ENCODE data around the gene C1orf52.
A peak's percentile ranks its signal among the peaks of the same experiment; 100 is the strongest.

The C1orf52 gene

DNA sequence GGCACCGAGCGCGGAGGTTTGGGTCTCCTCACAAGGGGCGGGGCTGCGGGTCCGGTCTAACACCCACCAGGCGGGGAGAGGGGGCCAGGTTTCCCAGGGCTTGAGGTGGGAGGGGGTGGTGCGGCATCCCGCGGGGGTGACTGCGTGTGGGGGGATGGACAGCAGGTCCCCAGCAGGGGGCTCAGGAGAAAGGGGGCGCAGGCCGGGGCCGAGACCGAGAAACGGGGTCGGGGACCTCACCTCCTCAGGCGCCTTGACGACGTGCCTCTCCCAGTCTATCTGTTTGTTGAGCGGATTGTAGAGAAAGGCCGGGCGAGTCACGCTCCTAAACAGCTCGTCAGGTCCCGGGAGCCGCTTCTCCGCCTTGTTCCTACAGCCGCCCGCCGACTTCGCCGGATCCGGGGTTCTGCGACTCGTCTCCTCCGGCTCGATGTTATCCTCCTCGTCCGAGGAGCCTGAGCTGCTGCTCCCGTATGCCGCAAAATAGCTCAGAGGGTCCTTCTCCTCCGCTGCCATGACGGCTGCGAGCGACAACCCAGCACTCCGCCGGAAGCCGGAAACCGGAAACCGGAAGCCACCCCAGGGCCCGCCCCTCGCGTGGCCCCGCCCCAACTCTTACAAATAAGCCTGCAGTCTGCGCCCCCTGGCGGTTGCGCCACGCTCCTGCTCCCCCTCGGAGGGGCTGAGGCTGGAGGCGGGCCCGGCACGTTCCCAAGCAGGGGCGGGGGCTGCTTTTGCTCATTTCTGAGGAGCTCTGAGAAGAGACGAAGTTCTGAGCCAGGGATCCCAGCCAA, at the start of gene C1orf52:
TSS of gene C1orf52 (minus strand) at position 545 of the 794 bp plus-strand sequence. CDS start at position 516, 29 bp downstream.
- peak; percentile 96 for DNase-seq

DNA sequence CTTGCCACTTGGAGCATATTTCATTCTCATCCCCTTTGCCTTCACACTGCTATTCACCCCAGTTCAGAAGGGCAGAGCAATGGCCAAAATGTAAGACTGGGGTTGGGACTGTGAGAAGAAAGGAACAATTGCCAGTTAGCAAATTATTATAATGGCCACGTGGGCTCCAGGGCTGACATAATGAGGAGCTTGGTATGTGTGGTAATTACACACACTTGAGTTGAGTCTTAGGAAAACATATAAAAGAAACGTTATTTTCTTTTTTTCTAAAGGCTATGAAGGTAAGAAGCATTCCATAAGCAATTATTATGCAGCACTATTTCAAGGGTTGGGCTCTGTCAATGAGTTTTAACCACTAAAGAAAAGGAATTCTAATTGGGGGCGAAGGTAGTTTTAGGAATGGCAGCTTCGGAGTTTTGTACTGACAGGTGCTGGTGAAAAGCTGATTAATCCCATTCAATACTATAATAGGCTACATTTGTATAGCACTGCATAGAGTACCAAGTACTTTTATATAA, 49.4 kb upstream of the C1orf52 start:
- DNase-seq, result no peak

DNA sequence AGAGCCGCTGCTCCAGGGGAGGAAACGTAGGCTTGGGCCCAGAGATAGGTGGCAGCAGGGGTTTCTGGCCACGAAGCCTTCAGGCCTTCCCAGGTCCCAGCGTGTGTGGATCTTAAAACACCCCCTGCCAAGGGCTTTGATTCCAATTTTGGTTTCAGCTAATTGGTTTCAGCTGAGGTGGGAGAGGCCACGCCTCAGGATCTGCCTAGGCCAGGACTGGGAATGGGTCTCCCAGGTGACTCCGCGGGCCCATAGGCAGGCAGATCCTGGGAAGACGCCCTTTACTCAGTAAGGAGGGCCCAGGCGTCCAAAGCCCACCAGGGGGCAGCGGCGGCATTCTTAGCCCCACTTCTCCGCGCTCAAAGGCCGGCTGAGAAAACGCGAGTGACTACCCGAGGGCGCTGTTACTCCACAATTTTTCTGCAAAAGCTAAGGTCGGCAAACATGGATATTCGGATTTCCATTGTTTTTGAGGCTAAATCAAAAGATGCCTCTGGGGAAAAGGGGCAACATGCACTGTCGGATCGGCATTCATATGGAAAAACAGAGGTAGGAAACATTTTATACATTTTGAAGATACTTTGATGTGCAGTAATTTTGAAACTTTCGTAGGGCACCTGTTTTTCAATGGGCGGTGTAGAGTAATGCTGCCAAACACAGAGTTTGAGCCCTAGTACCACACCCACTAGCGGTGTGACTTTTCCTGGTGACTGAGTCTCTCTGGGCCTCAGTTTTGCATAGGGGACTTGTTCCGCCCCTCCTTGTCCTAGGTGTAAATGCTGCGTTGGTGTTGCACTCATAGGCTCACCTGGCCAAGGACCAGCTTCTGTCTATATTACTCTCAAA, 48.7 kb upstream of the C1orf52 start:
- peak; percentile 60 for DNase-seq

DNA sequence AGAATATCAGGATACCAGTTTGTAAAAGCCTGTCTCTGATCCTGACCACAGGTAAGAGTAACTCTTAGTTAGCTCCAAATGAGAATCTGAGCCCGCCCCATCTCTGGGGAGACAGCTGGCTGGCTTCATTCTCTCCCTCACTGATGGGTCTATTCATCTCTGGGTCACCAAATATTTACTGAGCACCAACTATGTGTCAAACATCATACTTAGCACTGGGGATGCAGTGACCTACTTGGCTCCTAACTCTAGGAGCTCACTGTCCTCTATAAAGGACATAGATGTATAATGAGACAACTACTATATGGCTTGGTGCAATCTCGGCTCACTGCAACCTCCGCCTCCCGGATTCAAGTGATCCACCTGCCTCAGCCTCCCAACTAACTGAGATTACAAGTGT, 46.8 kb upstream of the C1orf52 start:
- no peak for DNase-seq

DNA sequence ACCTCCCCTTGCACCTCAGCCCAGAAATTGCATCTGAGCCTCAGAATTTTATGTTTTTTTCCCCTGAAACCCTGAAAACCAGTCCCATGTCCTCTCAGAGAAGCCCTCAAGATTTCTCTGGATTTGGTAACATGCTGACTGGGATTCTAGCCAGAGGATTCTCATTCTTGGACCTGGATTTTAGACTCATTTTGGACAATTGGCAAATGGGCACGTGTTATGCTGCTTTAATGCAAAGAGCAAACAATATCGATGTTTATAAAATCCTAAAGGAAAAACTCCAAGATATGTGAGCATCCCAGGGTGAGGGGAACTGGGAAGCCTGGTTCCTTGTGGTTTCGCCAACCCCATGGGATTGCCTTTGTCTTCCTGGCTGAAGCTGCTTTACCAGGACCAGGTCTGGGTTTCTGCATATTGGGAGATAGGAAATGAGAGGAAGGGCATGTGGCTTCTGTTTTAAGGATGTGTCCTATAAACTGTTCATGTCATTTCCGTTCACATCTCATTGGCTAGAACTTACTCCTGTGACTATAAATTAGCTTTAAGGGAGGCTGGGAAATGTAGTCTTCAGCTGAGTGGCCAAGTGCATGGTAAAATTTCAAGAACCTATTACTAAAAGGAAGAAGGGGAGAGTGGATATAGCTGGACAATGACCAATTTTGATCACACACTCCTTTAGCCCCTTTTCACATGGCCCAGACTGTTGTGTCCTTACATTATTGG, 44.1 kb upstream of the C1orf52 start:
- no peak for DNase-seq

DNA sequence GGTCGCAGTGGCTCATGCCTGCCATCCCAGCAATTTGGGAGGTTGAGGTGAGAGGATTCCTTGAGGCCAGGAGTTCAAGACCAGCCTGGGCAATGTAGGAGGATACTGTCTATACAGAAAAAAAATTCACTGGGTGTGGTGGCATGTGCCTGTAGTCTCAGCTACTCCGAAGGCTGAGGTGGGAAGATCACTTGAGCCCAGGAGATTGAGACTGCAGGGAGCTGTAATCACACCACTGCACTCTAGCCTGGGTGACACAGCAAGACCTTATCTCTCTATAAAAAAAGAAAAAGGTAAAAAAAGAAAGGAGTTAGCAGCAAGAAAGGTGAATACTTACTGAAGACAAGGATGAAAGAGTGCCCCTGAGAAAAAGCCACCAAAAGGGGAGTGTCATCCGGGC, 40.7 kb upstream of the C1orf52 start:
- no peak for DNase-seq

DNA sequence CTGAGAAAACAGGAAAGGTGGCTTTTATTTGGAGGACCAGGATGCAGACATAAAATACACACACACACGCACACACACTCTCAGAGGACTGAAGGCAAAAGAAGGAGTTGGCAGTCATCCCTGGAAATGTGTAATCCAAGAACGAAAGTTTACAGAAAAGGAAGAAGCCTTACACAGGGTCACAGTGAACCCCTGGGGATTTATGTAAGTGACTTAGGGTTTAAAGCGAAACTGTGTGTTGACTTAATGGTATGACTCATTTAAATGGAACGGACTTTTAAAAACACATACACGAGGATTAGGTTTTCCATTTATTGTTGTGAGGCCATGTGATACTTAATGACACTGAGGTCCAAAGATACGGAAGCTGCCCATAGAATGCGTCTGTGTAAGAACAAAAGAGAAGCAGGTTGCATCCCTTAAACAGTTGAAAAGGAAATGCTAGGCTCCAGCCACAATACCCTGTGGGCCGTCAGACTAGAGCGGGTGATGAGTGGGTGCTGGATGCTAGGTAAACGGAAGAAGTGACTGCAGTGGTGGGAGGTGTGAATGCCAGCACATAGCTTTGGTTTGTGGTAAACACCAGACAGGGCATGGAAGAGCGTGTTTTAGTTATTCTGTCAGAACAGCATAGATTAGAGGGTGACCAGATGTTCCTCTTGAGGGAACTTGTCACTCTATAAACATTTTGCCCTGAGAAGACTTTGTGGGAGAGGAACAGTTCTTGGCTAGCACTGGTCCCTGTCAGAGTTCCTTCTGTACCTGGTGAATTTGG, 38.6 kb upstream of the C1orf52 start:
- peak; percentile 72 for DNase-seq

DNA sequence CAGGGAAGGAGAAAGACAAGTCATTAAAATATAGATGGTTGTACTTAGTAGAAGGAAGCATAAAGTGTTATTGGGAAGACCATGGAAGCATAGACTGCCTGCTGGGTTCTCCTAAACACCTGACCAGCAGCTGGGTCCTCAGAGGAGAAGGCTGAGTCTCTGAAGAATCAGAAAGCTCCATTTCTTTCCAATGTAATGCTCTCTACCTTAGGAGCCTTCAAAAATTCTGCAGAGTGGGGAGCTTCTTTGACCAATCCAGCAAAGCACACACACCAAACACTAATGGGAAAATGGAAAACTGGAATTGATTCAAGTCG, 38.0 kb upstream of the C1orf52 start:
- no peak for DNase-seq

DNA sequence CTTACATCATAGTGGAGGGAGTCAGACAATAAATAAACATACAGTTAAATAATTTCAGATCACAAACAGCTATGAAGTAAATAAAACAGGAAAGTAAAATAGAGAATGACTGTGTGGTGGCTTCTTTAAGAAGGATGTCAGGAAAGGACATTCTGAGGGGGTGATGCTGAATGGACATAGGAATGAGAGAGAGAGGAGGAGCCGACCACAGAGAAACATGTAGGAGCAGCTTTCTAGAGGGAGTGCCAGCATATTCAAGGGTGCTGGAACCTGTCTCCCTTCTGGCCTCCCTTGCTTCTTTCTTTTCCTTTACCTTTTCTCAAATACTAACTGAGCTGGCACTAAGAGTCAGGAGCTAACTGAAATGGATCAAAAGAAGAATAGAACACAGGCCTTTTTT, 37.5 kb upstream of the C1orf52 start:
- no peak for DNase-seq

DNA sequence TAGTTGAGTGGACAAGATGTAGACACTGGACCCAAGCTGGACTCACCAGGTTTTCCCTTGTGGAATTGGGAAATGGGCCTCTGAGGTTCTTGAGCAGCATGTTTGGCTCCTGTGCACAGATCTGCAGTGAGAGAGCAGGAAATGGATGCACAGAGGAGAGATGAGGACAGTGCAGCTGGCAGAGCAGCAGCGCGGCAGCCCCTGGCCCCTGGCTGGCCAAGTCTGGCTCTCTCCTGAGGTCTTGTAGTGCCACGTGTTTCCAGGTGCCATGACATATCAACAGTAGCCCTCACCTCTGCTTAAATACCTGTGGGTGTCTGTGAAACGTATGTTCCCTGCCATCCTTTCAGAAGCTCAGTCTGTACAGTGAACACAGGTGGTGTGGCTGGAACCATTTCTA, 36.2 kb upstream of the C1orf52 start:
- DNase-seq, result no peak

DNA sequence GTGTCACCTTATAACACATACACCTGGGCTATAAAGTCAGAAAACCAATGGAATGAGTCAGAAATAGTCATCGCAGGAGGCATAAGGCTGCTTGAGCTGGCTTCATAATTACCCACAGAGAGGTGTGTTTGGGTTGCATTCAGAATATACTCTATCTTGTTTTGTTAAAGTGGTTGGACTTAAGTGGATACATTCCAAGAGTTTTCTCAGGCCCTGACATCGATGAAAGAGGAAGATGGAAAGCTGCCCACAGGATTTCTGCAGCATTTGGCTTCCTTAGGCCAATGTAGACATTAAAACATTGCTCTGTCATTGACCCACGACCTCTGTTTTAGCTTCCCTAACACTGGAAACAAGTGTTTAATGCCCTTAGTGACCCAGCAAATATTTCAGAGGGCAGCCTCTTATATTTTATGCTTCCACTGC, 35.6 kb upstream of the C1orf52 start:
- DNase-seq, result no peak

DNA sequence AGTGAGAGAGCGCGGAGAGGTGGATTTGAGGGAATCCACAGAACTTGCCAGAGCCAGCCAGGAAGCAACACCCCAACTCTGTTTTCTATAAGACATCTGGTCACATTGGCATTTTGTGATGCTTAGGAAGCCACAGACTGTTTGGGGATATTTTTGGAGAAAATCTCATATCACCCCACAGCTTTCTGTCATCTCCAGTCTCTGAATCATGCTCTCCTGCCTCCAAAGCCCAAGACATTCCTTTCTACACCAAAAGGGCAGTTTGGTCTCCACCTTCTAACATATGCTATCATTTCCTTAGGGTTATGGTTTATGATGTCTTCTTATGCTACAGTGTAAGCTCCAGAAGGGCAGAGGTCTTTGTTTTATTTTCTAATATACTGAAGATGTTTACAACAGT, 31.4 kb upstream of the C1orf52 start:
- DNase-seq, result no peak

DNA sequence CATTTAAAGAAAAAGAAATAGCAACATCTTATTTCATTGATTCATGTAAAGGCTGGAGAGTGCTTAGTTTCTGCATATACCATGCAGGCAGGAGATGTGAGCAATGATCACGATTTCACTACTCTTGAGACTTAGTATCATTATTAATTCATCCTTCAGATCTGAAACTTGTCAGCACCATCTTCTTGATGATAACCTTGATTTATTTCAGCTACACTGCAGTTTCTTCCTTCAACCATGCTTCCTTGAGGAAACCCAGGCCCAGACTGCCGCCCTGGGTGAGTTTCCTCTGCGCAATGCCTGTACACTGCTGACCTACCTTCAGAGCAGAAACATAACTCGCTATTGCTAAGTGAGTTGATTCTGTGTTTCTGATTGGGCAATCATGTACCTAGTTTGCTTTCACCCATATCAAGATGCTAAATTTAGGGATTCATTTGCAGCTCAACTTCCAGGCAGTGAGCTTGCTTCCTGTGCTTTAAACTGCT, 30.4 kb upstream of the C1orf52 start:
- DNase-seq, result no peak

DNA sequence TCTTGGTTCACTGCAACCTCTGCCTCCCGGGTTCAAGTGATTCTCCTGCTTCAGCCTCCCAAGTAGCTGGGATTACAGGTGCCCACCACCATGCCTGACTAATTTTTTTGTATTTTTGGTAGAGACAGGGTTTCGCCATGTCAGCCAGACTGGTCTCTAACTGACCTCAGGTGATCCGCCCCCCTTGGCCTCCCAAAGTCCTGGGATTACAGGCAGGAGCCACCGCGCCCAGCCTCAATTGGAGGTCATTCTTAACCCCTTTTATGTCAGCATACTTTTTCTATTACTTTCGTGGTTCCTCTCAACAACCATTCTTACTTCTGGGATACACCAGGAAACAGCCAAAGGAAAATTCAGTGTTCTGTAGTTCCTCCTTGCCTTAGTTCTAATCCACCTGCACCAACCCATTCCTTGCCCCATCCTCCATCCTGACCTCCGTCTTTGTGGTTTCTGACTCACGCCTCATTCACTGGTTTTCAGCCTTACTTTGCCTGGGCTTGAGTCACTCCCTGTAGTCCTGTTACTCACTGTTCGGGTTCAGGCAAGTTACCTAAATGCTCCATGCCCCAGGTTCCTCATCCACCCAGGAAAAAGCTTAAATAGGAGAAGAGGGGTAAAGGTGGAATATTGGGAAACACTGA, 29.9 kb upstream of the C1orf52 start:
- no peak for DNase-seq

DNA sequence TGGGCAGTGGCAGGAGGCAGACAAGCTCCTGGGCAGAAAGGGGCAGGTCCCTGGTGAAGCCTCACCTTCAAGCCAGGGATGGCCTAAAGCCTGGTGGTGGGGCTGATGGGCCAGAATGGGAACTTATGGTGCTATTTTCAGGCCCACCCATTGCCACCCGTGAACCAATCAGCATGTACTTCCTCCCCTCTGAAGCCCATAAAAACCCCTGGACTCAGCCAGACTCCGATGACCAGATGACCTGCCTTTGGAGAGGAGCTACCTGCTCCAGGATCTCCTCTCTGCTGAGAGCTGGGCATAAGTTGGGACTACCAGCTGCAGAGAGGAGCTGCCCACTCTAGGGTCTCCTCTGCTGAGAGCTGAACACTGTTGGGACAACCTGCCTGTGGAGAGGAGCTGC, 24.7 kb upstream of the C1orf52 start:
- DNase-seq, result no peak

DNA sequence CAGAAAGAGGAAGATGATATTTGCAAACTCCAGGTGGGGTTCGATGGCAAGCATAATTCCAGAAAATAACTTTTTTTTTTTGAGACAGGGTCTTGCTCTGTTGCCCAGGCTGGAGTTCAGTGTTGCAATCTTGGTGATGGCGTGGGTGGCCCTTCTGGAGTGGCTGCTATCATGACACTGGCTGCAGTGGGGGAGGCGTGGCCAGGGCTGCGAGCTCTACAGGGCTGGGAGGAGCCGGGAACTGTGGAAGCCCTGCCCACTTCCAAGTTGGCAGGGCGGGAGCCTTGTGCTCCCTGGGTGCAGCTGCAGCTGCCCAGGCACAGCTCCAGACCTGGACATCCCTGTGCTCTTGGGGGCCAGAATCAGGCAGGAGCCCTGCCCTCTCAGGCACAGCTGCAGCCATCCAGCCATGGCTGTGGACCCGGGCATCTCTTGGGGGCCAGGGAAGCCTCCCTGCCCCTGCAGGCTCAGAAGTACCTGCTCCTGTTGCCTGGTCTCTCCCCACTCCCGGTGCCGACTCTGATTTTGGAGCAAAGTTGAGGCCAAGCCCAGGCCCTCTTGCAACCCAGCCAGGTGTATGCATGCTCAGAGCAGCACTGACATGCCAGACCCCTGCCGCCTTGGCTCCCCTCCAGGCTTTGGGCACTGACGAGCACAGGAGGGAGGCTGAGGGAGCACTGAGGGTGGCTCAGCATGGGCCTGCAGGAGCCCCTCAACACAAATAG, 24.2 kb upstream of the C1orf52 start:
- no peak for DNase-seq

DNA sequence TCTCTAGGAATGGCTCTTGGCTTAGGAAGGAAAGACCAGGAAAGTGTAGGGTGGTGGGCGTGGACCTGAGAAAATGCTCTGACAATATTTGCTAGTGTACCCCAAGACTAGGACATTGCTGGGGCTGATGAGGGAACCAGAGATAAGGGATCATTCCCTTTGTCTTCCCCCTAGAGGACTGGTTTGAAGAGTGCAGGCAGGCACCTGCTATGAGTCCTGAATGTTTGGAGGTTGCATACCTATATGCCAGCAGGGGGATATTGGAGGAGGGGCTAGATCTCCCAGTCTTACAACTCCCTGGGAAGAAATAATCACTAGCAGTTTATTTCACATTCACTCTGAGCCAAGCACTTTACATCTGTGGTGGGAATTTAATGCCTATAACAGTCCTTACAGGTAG, 23.0 kb upstream of the C1orf52 start:
- DNase-seq, result no peak

DNA sequence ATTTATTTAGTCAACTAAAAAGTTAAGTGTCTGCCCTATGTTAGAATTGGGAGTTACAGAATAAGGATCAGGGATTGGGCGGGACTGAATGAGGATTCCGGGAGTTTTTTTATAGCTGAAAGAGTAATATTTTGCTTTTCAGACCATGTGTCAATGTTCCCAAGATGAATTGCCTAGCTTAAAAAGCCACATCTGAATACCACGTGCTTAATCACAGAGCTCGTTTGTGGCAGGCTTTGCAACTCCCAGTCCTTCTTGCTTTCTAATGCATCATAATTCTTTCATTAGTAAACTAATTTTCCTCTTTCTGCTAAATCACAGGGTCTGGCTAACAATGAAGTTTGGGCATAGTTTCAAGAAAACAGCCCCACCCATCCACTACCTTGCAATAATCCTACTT, 21.2 kb upstream of the C1orf52 start:
- DNase-seq, result no peak

DNA sequence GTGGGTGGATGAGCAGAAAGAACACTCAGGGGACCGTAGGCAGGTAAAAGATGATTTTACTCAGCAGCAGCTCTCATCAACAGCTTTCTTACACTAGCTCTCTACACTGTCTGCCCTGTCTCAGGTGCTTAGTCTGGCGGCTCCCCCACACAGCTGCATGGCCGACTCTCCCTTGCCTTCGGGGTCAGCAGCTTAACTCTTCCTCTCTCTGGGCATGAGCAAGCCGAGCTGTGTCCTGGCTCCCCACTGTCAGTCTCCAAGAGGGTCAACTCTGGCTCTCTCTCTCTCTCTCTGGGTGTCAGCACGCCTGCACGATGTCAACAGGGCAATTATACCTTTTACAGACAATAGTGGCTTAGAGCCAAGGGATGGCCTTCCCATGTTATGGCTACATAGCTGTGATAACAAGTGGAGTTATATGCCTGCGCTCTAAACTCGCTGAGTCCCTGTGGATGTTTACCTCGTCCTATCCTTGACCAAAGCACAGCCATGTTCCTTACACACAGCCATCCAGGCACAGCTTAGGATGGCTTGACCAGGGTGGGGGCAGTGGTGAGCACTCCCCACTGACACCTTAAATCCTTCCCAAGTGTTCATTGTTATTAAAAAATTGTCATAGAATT, 20.1 kb upstream of the C1orf52 start:
- DNase-seq, result no peak

DNA sequence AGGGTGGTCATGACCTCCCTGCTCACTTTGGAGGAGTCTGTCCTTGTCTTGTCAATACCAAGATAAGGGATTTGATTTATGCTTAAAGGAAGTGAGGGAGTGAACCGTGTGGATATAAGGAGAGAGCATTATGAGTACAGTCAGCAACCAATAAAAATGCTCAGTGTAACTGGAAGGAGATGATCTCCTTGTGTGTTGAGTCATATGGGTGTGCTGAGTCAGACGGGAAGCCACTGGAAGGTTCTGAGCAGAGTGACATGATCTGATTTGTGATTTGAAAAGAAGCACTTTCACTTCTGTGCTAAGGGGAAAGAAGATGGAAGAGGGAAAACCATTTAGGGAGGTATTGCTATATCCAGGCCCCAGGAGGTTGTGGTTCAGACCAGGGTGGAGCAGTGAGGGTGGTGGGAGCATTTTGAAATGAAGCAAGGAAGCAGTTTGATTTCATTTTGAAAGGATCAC, 19.4 kb upstream of the C1orf52 start:
- DNase-seq, result peak; percentile 20

DNA sequence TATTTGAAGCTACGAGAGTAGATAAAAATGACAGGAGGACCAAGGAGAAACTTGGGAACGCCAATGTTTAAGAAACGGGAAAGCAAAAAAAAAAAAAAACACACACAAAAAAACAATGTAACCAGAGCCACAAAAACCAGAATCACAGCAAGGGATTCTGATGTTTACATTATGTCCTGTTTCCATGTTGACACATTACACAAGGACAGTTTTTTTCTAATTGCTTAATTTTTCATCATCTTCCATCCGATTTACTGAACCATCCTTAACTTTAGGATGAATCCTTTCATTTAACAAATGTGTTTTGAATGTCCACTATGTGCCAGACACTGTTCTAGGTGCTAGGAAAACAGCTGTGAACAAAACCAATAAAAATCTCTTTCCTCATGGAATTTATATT, 18.3 kb upstream of the C1orf52 start:
- DNase-seq, result no peak

All from activated gamma-delta T cell treated with Interleukin-2 at 50 U/mL for 16 hours (primary cell).